KMS-11 (cell line): ENCODE measurements around the gene ADSS1.

Source experiments
- H2AFZ ChIP-seq: fragments of 200-600 bp; sonication (generic); 2 replicates; pipeline ENCODE4 v1.6.1; 2016; ENCODE audit warnings: antibody characterized with exemption, mixed run types, low read depth
- H3K27ac ChIP-seq: fragments of 200-600 bp; sonication (generic); 2 replicates; pipeline ENCODE4 v1.6.1; 2016; ENCODE audit warnings: mild to moderate bottlenecking, mixed run types
- H3K27me3 ChIP-seq: fragments of 200-600 bp; sonication (generic); 2 replicates; pipeline ENCODE4 v1.6.1; 2017; ENCODE audit warnings: mild to moderate bottlenecking, low read depth, mixed run types, moderate library complexity; ENCODE audit not compliant: insufficient read depth
- H3K36me3 ChIP-seq: fragments of 200-600 bp; sonication (generic); 2 replicates; pipeline ENCODE4 v1.6.1; 2017; ENCODE audit warnings: mild to moderate bottlenecking, mixed run types; ENCODE audit not compliant: insufficient read depth
- H3K4me1 ChIP-seq: fragments of 200-600 bp; sonication (generic); 2 replicates; pipeline ENCODE4 v1.6.1; 2016; ENCODE audit warnings: mild to moderate bottlenecking, low read depth, mixed run types; ENCODE audit not compliant: poor library complexity, severe bottlenecking
- H3K4me2 ChIP-seq: fragments of 200-600 bp; sonication (generic); 2 replicates; pipeline ENCODE4 v1.7.0; 2016; ENCODE audit warnings: mild to moderate bottlenecking, mixed run types
- H3K4me3 ChIP-seq: fragments of 200-600 bp; sonication (generic); IDR thresholded peaks from 2 replicates; pipeline ENCODE4 v1.6.1; 2017; ENCODE audit warnings: low read depth, low read length, mixed read lengths; ENCODE audit not compliant: insufficient read depth
- H3K79me2 ChIP-seq: fragments of 200-600 bp; sonication (generic); 2 replicates; pipeline ENCODE4 v1.6.1; 2016; ENCODE audit warnings: low read depth, mixed run types; ENCODE audit not compliant: insufficient read depth
- H3K9ac ChIP-seq: fragments of 200-600 bp; sonication (generic); 2 replicates; pipeline ENCODE4 v1.6.1; 2016; ENCODE audit warnings: mild to moderate bottlenecking, mixed run types
- H4K20me1 ChIP-seq: fragments of 200-600 bp; sonication (generic); 2 replicates; pipeline ENCODE4 v1.6.1; 2016; ENCODE audit warnings: mild to moderate bottlenecking, mixed run types; ENCODE audit not compliant: insufficient read depth
- CTCF ChIP-seq: fragments of 200-600 bp; sonication (generic); conservative IDR thresholded peaks from 2 replicates; pipeline ENCODE4 v1.6.1; 2017; ENCODE audit warnings: low read depth, mild to moderate bottlenecking, antibody characterized with exemption, low read length, moderate library complexity, mixed read lengths

The ADSS1 gene

GRCh38 chr14:104698688-104699425 is 25.2 kb upstream of the ADSS1 start:
- Histone ChIP-seq H3K4me3 (no peak overlapping the region), H3K4me2 (no peak overlapping the region), H3K27ac (no peak overlapping the region), H2AFZ (no peak overlapping the region), H3K4me1 (no peaks in the 10 kb centered on the region), H3K27me3 (no peaks in the 10 kb centered on the region), H4K20me1 (no peaks in the 10 kb centered on the region), H3K36me3 (no peaks in the 10 kb centered on the region), H3K79me2 (no peaks in the 10 kb centered on the region), H3K9ac (no peak overlapping the region)
- no peak for TF ChIP-seq CTCF

GRCh38 chr14:104699426-104699748 is 24.6 kb upstream of the ADSS1 start:
- H2AFZ ChIP-seq = no peak overlapping the region
- no peaks in the 10 kb centered on the region for H3K36me3 ChIP-seq
- no peaks in the 10 kb centered on the region for H3K27me3 ChIP-seq
- TF ChIP-seq CTCF = no peak
- H3K4me1 ChIP-seq = no peaks in the 10 kb centered on the region
- H3K4me2 ChIP-seq = no peak overlapping the region
- no peak overlapping the region for H3K9ac ChIP-seq
- H4K20me1 ChIP-seq = no peaks in the 10 kb centered on the region
- no peak overlapping the region for H3K27ac ChIP-seq
- H3K79me2 ChIP-seq = no peaks in the 10 kb centered on the region
- H3K4me3 ChIP-seq = no peak overlapping the region

GRCh38 chr14:104700225-104700651 is 23.8 kb upstream of the ADSS1 start:
- Histone ChIP-seq H3K4me2 (no peak overlapping the region), H3K9ac (no peak overlapping the region), H3K36me3 (no peaks in the 10 kb centered on the region), H3K79me2 (no peaks in the 10 kb centered on the region), H3K4me1 (no peaks in the 10 kb centered on the region), H2AFZ (no peak overlapping the region), H3K27ac (no peak overlapping the region), H4K20me1 (no peaks in the 10 kb centered on the region), H3K27me3 (no peaks in the 10 kb centered on the region), H3K4me3 (no peak overlapping the region)
- no peak for TF ChIP-seq CTCF

- Histone ChIP-seq H3K9ac (no peak overlapping the region), H3K4me3 (no peak overlapping the region), H3K4me1 (no peaks in the 10 kb centered on the region), H3K27me3 (no peaks in the 10 kb centered on the region), H3K4me2 (no peak overlapping the region), H3K79me2 (no peaks in the 10 kb centered on the region), H4K20me1 (no peaks in the 10 kb centered on the region), H3K36me3 (no peaks in the 10 kb centered on the region), H3K27ac (no peak overlapping the region), H2AFZ (no peak overlapping the region)
- TF ChIP-seq CTCF = no peak
These were observed 23.2 kb upstream of the ADSS1 start for GRCh38 chr14:104700747-104701217.
